Astrocyte (in vitro differentiated cells and primary cell): ENCODE results near the gene CCDC60. TPM values are rescaled to one million over a fixed set of nuclear protein-coding genes. Genes with fewer than 3 reads are reported as not detected.

Experiments used
- DNase-seq: peaks from one replicate; pipeline ENCODE4 v3.0.0-alpha.2; 2010; ENCODE audit warnings: low read depth
- FAIRE-seq: peaks from 2 replicates; lab custom pipeline; 2011; peaks lifted over from hg19 to GRCh38; lab: Jason Lieb, UNC
- H2AFZ ChIP-seq: 2 replicates; pipeline ENCODE4 v1.6.0; 2012; ENCODE audit warnings: low read depth, low read length, inconsistent platforms
- H3K27ac ChIP-seq: 2 replicates; pipeline ENCODE4 v1.5.1; 2011; ENCODE audit warnings: low read depth, low read length, inconsistent platforms
- H3K27me3 ChIP-seq: 2 replicates; pipeline ENCODE4 v1.6.0; 2011; ENCODE audit warnings: low read length, inconsistent platforms; ENCODE audit not compliant: insufficient read depth
- H3K36me3 ChIP-seq: 2 replicates; pipeline ENCODE4 v1.5.1; 2011; ENCODE audit warnings: low read length, inconsistent platforms; ENCODE audit not compliant: insufficient read depth
- H3K4me1 ChIP-seq: 2 replicates; pipeline ENCODE4 v1.5.1; 2011; ENCODE audit warnings: low read length, inconsistent platforms; ENCODE audit not compliant: insufficient read depth
- H3K4me2 ChIP-seq: 2 replicates; pipeline ENCODE4 v1.6.0; 2012; ENCODE audit warnings: low read length, inconsistent platforms
- H3K4me3 ChIP-seq: 2 replicates; pipeline ENCODE4 v1.5.1; 2011; ENCODE audit warnings: low read depth, mild to moderate bottlenecking, low read length, inconsistent platforms; ENCODE audit not compliant: insufficient read depth
- H3K79me2 ChIP-seq: 2 replicates; pipeline ENCODE4 v1.6.0; 2012; ENCODE audit warnings: mild to moderate bottlenecking, low read length, inconsistent platforms; ENCODE audit not compliant: insufficient read depth
- H3K9ac ChIP-seq: 2 replicates; pipeline ENCODE4 v1.6.0; 2012; ENCODE audit warnings: mild to moderate bottlenecking, low read length, inconsistent platforms
- H3K9me3 ChIP-seq: 2 replicates; pipeline ENCODE4 v1.5.1; 2012; ENCODE audit warnings: low read depth, mild to moderate bottlenecking, low read length, inconsistent platforms; ENCODE audit not compliant: insufficient read depth
- H4K20me1 ChIP-seq: 2 replicates; pipeline ENCODE4 v1.6.0; 2012; ENCODE audit warnings: low read length, inconsistent platforms; ENCODE audit not compliant: insufficient read depth
- H3K27ac Mint-ChIP-seq: one replicate; pipeline ENCODE4 v1.8.0; 2021; ENCODE audit warnings: mild to moderate bottlenecking, mixed read lengths; ENCODE audit not compliant: unreplicated experiment
- H3K27me3 Mint-ChIP-seq: one replicate; pipeline ENCODE4 v1.8.0; 2021; ENCODE audit warnings: low read depth, mixed read lengths; ENCODE audit not compliant: unreplicated experiment
- H3K36me3 Mint-ChIP-seq: one replicate; pipeline ENCODE4 v1.8.0; 2021; ENCODE audit warnings: low read depth, mixed read lengths; ENCODE audit not compliant: unreplicated experiment
- H3K4me1 Mint-ChIP-seq: one replicate; pipeline ENCODE4 v1.8.0; 2021; ENCODE audit warnings: low read depth, mixed read lengths; ENCODE audit not compliant: unreplicated experiment
- H3K4me3 Mint-ChIP-seq: one replicate; pipeline ENCODE4 v1.8.0; 2021; ENCODE audit warnings: mild to moderate bottlenecking, moderate library complexity, mixed read lengths; ENCODE audit not compliant: unreplicated experiment
- H3K9me3 Mint-ChIP-seq: one replicate; pipeline ENCODE4 v1.8.0; 2021; ENCODE audit warnings: mild to moderate bottlenecking, mixed read lengths; ENCODE audit not compliant: unreplicated experiment
- EZH2 ChIP-seq: IDR thresholded peaks from 2 replicates; pipeline ENCODE4 v1.6.1; 2012; ENCODE audit warnings: mild to moderate bottlenecking, low read length, inconsistent platforms; ENCODE audit not compliant: insufficient read depth
- total RNA-seq: library from RNA; stranded (reverse); gene quantifications from 2 replicates; pipeline ENCODE4 v1.2.1, GENCODE V29; 2021
- TF ChIP-seq, protein P1 (sequence below): IDR thresholded peaks from 2 replicates; pipeline ENCODE4 v1.5.1; 2011; ENCODE audit warnings: low read depth, mild to moderate bottlenecking, inconsistent platforms, low read length, moderate library complexity; ENCODE audit not compliant: insufficient read depth

CCDC60 gene
- total RNA-seq, 1 donor from 2014 or later, result 1.7 TPM

DNA sequence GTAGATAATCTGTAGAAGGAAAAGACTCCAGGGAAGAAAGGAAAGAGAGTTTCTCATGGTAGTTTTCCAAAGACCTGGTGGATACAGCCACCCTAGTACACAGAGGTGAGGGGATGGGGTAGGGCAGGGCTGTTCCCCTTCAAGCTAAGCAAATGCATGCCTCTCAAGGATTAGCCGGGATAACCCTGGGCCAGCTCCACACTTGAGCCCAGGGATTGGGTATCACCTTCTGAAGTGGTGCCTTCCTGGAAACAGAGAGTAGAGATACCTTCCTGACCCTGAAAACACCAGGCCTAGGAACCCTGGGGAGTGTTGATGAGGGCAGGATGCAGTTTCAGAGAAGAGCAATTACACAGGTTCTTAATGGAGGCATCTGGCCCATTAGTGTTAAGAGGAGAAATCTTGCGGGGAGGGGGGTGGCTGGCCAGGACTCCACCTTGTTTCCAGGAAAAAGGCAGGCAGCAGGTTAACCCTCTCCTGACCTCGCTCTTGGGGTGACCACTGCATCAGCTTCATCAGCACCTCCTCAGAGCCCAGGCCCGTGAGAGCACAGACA, 152.1 kb downstream of the CCDC60 start:
- no peak for DNase-seq
- no peak overlapping the region for H3K4me3 ChIP-seq
- no peaks in the 10 kb centered on the region for H3K4me1 Mint-ChIP-seq
- peaks cover 22% of the 10 kb centered on the region for H3K27me3 Mint-ChIP-seq
- no peak for FAIRE-seq
- TF ChIP-seq, protein P1, sequence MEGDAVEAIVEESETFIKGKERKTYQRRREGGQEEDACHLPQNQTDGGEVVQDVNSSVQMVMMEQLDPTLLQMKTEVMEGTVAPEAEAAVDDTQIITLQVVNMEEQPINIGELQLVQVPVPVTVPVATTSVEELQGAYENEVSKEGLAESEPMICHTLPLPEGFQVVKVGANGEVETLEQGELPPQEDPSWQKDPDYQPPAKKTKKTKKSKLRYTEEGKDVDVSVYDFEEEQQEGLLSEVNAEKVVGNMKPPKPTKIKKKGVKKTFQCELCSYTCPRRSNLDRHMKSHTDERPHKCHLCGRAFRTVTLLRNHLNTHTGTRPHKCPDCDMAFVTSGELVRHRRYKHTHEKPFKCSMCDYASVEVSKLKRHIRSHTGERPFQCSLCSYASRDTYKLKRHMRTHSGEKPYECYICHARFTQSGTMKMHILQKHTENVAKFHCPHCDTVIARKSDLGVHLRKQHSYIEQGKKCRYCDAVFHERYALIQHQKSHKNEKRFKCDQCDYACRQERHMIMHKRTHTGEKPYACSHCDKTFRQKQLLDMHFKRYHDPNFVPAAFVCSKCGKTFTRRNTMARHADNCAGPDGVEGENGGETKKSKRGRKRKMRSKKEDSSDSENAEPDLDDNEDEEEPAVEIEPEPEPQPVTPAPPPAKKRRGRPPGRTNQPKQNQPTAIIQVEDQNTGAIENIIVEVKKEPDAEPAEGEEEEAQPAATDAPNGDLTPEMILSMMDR, result no peak
- TF ChIP-seq EZH2, result no peak
- no peak overlapping the region for H3K9ac ChIP-seq
- H3K27ac ChIP-seq, result no peak overlapping the region
- no peaks in the 10 kb centered on the region for H4K20me1 ChIP-seq
- H3K4me2 ChIP-seq, result no peak overlapping the region
- no peaks in the 10 kb centered on the region for H3K27me3 ChIP-seq
- H3K79me2 ChIP-seq, result no peaks in the 10 kb centered on the region
- H3K9me3 Mint-ChIP-seq, result no peaks in the 10 kb centered on the region
- no peaks in the 10 kb centered on the region for H3K36me3 Mint-ChIP-seq
- peaks cover 7% of the 10 kb centered on the region for H3K9me3 ChIP-seq
- H3K36me3 ChIP-seq, result no peaks in the 10 kb centered on the region
- H3K4me3 Mint-ChIP-seq, result no peak overlapping the region
- no peaks in the 10 kb centered on the region for H3K4me1 ChIP-seq
- no peak overlapping the region for H3K27ac Mint-ChIP-seq
- no peak overlapping the region for H2AFZ ChIP-seq

DNA sequence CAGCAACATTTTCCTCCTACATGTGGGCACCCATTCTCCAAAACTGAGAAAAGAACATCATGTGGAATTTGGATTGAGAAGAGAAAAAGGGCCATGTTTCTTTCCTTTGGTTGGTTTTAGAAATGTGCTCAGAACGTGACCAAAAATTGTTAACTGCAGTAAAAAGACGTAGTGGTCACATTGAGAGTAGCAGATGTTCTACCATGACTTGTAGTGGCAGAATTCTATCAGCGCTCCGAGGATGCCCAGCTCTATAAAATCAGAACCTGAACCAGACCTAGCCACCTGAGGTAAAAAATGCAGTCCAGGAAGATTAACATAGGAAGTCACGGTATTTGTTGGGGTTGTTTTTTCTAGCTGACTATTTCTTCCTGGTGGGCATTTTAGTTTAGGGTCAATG, 157.3 kb downstream of the CCDC60 start:
- TF ChIP-seq, protein P1, result no peak
- TF ChIP-seq EZH2, result no peak
- Histone ChIP-seq H3K4me1 (no peaks in the 10 kb centered on the region), H4K20me1 (no peaks in the 10 kb centered on the region), H3K4me3 (no peak overlapping the region), H2AFZ (no peak overlapping the region), H3K9me3 (peaks cover 5% of the 10 kb centered on the region), H3K27me3 (no peaks in the 10 kb centered on the region), H3K27ac (no peak overlapping the region), H3K9ac (no peak overlapping the region), H3K79me2 (no peaks in the 10 kb centered on the region), H3K36me3 (no peaks in the 10 kb centered on the region), H3K4me2 (no peak overlapping the region)
- H3K27ac Mint-ChIP-seq, result no peak overlapping the region
- no peak for FAIRE-seq
- peaks cover 26% of the 10 kb centered on the region for H3K27me3 Mint-ChIP-seq
- no peak for DNase-seq
- no peaks in the 10 kb centered on the region for H3K4me1 Mint-ChIP-seq
- H3K36me3 Mint-ChIP-seq, result no peaks in the 10 kb centered on the region
- H3K9me3 Mint-ChIP-seq, result no peaks in the 10 kb centered on the region
- H3K4me3 Mint-ChIP-seq, result no peak overlapping the region

DNA sequence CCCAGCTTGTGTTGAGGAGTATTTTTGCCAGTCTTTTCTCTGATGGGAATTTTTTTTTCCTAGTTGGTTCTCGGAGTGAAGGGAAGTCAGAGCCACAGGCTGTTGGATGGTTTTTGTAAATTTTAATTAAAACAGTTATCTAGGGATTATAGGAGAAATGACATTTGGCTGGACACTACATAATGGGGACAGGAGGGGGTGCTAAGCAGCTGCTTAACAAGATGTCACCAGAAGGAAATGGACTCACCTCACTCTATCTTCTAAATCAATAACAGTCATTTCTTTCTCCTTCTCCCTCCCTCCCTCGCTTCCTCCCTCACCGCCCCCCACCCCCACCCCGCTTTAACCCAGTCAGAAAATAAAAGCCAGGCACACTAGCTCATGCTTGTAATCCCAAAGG, 165.7 kb downstream of the CCDC60 start:
- Histone ChIP-seq H4K20me1 (no peaks in the 10 kb centered on the region), H3K4me2 (no peak overlapping the region), H3K27me3 (no peaks in the 10 kb centered on the region), H3K79me2 (no peaks in the 10 kb centered on the region), H3K27ac (no peak overlapping the region), H3K36me3 (no peaks in the 10 kb centered on the region), H3K9me3 (no peaks in the 10 kb centered on the region), H3K4me3 (no peak overlapping the region), H3K4me1 (no peaks in the 10 kb centered on the region), H2AFZ (no peak overlapping the region), H3K9ac (no peak overlapping the region)
- no peak for FAIRE-seq
- Mint-ChIP-seq H3K27me3 (peaks cover 17% of the 10 kb centered on the region), H3K9me3 (peaks cover 3% of the 10 kb centered on the region), H3K36me3 (no peaks in the 10 kb centered on the region), H3K4me1 (peaks cover 19% of the 10 kb centered on the region), H3K4me3 (no peak overlapping the region), H3K27ac (no peak overlapping the region)
- TF ChIP-seq, protein P1, result no peak
- TF ChIP-seq EZH2, result no peak
- no peak for DNase-seq
